Muscle of leg (tissue), 11 donors: ENCODE data around the gene ZNF436. TPM values are rescaled to one million over a fixed set of nuclear protein-coding genes. Genes with fewer than 3 reads are reported as not detected.

ENCODE experiments used
- DNase-seq: peaks from one replicate; pipeline ENCODE4 v3.0.0; 2013
- H3K27ac ChIP-seq: one replicate; pipeline ENCODE4 v1.5.1; 2013; ENCODE audit warnings: mild to moderate bottlenecking, low read length, control low read depth
- H3K27me3 ChIP-seq: one replicate; pipeline ENCODE4 v1.6.1; 2013; ENCODE audit warnings: low read length; ENCODE audit not compliant: control insufficient read depth, insufficient read depth
- H3K36me3 ChIP-seq: one replicate; pipeline ENCODE4 v1.6.1; 2013; ENCODE audit warnings: low read length; ENCODE audit not compliant: control insufficient read depth, insufficient read depth
- H3K4me1 ChIP-seq: one replicate; pipeline ENCODE4 v1.6.1; 2013; ENCODE audit warnings: low read length; ENCODE audit not compliant: control insufficient read depth, insufficient read depth
- H3K4me3 ChIP-seq: one replicate; pipeline ENCODE4 v1.5.1; 2013; ENCODE audit warnings: low read length, control low read depth
- H3K9me3 ChIP-seq: replicated peaks from 2 replicates; pipeline ENCODE4 v1.6.1; 2013; ENCODE audit warnings: low read depth, low read length; ENCODE audit not compliant: control insufficient read depth
- WGBS: methylation state at CpG from one replicate; pipeline ENCODE4 v1.1.5; 2013; ENCODE audit warnings: missing lambda C conversion rate; ENCODE audit not compliant: insufficient coverage; 5-methylcytosine and 5-hydroxymethylcytosine counted together
- polyA plus RNA-seq, 8 donors: library from polyadenylated mRNA; unstranded; fragments of 120-200 nt; gene quantifications; one replicate each; pipeline versions ENCODE4 v1.2.1 to v1.2.3, GENCODE V29; 2013; ENCODE audit warnings: inconsistent platforms in 1 of 8, low replicate concordance in 1 of 8; ENCODE audit not compliant: insufficient read length in 8 of 8, insufficient read depth in 1 of 8
- total RNA-seq: library from RNA; stranded (reverse); fragments of 120-200 nt; gene quantifications from one replicate; pipeline ENCODE4 v1.2.4, GENCODE V29; 2013

ZNF436 gene
- total and polyA plus RNA-seq, 9 donors, result 30.0 to 50.8 (median 39.5) TPM

DNA sequence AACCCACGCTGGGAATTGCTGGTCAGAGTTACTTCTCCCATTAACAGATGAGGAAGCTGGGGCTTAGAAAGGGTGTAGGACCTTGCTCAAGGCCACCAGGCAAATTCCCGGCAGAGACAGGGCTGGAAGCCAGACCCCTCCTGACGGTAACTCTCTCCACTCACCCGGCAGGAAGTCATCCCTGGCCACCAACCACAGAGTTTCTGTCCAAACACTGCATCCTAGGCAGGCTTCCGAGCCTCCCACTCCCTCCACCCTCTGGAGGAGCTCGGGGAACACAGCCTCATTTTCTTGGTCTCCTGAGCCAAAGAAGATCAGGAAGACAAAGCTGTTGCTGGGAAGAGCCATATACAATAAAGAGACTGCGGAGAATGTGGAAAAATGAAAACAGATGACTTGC lies 25.0 kb upstream of the ZNF436 start:
- 3% methylated on average over 3 of the region's 7 CpGs for WGBS
- H3K4me3 ChIP-seq, result no peak overlapping the region
- H3K27me3 ChIP-seq, result no peaks in the 10 kb centered on the region
- H3K4me1 ChIP-seq, result peaks cover 29% of the 10 kb centered on the region
- peaks cover 46% of the 10 kb centered on the region for H3K36me3 ChIP-seq
- DNase-seq, result peak; percentile 98
- H3K27ac ChIP-seq, result peak overlapping the region; percentile 96
- H3K9me3 ChIP-seq, result no peaks in the 10 kb centered on the region

DNA sequence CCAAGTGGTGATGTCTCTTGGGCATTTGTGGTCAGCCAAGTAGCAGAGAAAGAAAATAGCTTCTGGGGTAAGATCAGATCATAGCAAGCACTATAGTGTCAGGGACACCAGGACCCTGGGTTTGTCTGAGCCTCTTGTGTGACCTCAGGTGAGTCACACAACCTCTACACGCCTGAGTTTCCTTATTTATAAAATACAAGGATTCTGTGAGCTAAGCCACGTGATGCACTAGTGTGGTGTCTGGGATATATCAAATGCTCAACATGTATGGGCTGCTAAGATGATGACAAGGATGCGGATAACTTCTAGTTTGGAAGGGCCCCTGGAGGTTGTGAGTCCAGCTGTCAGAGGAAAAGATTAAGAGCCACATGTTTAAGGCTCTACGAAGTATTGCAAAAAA lies 24.5 kb upstream of the ZNF436 start:
- 20% methylated on average over 1 of the region's 4 CpGs for WGBS
- Histone ChIP-seq H3K27me3 (no peaks in the 10 kb centered on the region), H3K9me3 (no peaks in the 10 kb centered on the region), H3K36me3 (peaks cover 44% of the 10 kb centered on the region), H3K4me1 (peaks cover 29% of the 10 kb centered on the region), H3K27ac (peak overlapping the region; percentile 96), H3K4me3 (no peak overlapping the region)
- peak; percentile 93 for DNase-seq

DNA sequence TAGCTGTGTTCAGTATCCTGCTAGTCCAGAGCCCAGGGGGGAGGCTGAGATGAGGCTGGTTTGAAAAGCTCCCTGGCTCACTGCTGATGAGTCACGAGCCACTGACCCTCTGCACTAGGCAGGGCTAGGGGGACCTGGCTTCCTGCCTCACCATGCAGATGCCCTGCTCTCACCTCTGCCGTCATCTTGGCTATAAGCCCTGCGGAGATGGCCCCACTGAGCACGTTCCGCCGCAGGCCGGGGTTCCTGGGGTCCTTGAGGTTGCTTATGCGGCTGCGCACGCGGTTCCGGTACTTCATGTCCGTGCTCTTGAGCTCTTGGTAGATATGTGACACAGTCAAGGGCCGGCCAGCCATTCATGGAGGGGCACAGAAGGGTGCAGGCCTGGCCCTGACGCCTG lies 24.1 kb upstream of the ZNF436 start:
- H3K27ac ChIP-seq, result peak overlapping the region; percentile 96
- no peak for DNase-seq
- peaks cover 43% of the 10 kb centered on the region for H3K36me3 ChIP-seq
- no peaks in the 10 kb centered on the region for H3K27me3 ChIP-seq
- no peaks in the 10 kb centered on the region for H3K9me3 ChIP-seq
- H3K4me1 ChIP-seq, result peaks cover 27% of the 10 kb centered on the region
- H3K4me3 ChIP-seq, result no peak overlapping the region
- WGBS, result 80% methylated on average over 7 of the region's 15 CpGs

DNA sequence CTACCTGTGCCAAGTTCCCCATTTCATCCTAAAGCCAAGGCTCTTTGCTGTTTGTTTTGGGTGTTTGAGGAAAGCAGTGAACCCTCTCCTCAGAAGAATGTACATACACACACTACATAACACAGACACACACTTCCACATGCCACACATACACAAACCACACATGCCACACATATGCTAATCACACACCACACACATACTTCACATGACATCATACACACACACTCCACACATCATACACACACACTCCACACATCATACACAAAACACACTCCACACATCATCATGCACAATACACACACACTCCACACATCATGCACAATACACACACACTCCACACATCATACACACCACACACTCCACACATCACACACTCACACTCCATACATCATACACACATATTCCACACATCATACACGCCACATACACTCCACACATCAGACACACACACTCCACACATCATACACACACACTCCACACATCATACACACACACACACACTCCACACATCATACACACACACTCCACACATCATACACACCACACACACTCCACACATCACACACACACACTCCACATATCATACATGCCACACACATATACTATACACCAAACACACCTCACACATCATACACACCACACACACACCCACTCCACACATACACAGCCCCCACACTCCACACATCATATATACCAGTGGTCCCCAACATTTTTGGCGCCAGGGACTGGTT lies 22.7 kb upstream of the ZNF436 start:
- Histone ChIP-seq H3K4me3 (no peak overlapping the region), H3K36me3 (peaks cover 43% of the 10 kb centered on the region), H3K27me3 (no peaks in the 10 kb centered on the region), H3K27ac (no peak overlapping the region), H3K4me1 (peaks cover 23% of the 10 kb centered on the region), H3K9me3 (no peaks in the 10 kb centered on the region)
- no peak for DNase-seq
- 85% methylated on average over 1 of the region's 2 CpGs for WGBS

DNA sequence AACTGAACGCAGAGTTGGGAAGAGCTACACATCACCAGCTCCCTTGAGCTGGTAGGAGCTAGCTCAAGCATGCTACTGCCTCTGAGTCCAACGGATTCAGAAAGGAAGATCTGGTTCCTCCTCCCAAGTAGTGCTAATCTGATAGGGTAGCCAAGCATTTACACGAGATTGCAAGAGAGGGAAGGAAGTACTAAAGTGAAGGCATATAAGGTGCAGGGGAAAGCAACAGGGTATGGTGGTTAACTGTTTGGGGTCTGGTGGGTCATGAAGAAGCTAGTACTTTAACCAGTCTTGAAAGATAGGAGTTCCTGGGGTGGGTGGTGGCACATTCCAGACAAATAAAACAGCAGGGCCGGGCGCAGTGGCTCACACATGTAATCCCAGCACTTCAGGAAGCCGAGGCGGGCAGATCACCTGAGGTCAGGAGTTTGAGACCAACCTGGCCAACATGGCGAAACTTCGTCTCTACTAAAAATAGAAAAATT lies 20.2 kb upstream of the ZNF436 start:
- no peak overlapping the region for H3K4me3 ChIP-seq
- no peak for DNase-seq

DNA sequence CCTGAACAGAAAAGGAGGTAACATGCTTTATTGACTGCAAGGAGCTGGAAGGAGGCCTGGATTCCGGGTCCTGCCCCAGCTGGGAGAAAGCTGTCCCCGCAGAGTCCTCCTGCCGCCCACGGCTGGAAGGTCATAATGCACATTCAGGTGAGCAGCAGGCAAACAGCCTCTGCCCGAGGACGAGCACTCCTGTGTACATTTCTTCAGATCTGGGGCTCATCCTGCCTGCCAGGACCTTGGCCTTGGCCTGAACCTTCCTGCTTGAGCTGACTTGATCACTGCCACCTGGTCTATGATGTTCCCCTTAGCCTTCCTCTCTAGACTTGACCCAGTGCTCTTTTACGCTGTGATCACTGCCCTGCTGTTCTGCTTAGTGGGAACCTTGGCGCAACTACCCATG lies 17.9 kb upstream of the ZNF436 start:
- WGBS, result 65% methylated on average over 8 of the region's 8 CpGs
- no peak for DNase-seq
- Histone ChIP-seq H3K9me3 (no peaks in the 10 kb centered on the region), H3K36me3 (peaks cover 46% of the 10 kb centered on the region), H3K4me1 (peaks cover 13% of the 10 kb centered on the region), H3K27me3 (no peaks in the 10 kb centered on the region), H3K4me3 (no peak overlapping the region), H3K27ac (no peak overlapping the region)

More for the DNA sequence above, 20.2 kb upstream of the ZNF436 start:
- WGBS, result 83% methylated on average over 2 of the region's 9 CpGs
- no peaks in the 10 kb centered on the region for H3K27me3 ChIP-seq
- no peaks in the 10 kb centered on the region for H3K9me3 ChIP-seq
- peaks cover 17% of the 10 kb centered on the region for H3K4me1 ChIP-seq
- H3K27ac ChIP-seq, result no peak overlapping the region
- peaks cover 45% of the 10 kb centered on the region for H3K36me3 ChIP-seq

DNA sequence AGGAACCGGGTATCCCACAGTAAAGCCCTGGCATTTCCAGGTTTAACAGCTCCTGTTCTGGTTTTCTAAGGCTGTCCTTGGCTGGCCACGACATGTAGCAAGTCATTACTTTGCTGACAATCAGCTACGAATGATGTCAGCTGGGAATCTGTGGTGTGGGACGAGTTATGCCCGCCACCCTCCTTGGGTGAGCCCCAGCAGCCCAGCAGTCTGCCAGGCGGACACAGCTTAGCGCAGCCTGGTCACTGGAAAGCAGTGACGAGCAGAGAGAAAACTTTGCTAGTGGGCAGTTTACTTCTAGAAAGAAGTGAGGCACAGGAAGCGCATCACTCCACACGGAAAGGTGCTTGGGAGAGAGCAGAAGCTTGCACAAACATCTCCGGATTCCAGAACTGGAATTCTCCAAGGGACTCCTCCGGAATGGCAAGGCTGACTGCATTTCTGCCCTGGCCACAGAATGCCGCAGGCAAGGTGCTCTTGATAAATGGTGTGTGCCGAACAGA lies 15.5 kb upstream of the ZNF436 start:
- Histone ChIP-seq H3K27me3 (no peaks in the 10 kb centered on the region), H3K4me3 (no peak overlapping the region), H3K27ac (peak overlapping the region; percentile 21), H3K36me3 (peaks cover 52% of the 10 kb centered on the region), H3K4me1 (peaks cover 16% of the 10 kb centered on the region), H3K9me3 (no peaks in the 10 kb centered on the region)
- DNase-seq, result no peak
- WGBS, result 76% methylated on average over 13 of the region's 14 CpGs

DNA sequence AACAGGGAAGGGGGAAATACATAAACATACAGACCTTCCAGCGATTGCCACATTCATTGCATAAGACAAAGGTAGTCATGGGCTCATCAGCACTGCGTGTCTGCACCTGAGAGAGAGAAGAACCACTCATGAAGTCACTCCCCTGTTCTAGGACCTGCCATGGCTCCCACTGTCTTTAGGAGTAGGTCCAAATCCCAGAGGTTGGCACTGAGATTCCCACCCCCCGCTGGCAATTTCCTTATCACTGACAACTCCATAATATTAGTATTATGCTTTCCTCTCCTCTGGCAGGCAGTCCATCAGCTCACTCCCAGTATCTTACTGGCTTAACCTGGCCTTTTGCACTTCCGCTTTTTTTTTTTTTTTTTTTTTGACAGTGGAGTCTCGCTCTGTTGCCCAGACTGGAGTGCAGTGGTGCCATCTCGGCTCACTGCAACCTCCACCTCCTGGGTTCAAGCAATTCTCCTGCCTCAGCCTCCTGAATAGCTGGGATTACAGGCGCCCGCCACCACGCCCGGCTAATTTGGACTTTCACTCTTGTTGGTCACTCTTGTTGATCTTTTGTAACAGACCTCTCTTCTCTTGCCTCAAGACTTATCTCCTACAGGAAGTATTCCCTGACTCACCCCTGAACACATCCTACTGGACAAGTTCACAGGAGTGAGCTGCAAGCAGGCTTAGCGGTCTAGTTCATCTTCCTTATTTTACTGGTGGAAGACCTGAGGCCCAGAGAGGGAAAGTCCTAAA lies 14.8 kb upstream of the ZNF436 start:
- Histone ChIP-seq H3K36me3 (peaks cover 52% of the 10 kb centered on the region), H3K27ac (peak overlapping the region; percentile 21), H3K9me3 (no peaks in the 10 kb centered on the region), H3K4me3 (no peak overlapping the region), H3K4me1 (peaks cover 19% of the 10 kb centered on the region), H3K27me3 (no peaks in the 10 kb centered on the region)
- WGBS, result 92% methylated on average over 7 of the region's 11 CpGs
- DNase-seq, result no peak

DNA sequence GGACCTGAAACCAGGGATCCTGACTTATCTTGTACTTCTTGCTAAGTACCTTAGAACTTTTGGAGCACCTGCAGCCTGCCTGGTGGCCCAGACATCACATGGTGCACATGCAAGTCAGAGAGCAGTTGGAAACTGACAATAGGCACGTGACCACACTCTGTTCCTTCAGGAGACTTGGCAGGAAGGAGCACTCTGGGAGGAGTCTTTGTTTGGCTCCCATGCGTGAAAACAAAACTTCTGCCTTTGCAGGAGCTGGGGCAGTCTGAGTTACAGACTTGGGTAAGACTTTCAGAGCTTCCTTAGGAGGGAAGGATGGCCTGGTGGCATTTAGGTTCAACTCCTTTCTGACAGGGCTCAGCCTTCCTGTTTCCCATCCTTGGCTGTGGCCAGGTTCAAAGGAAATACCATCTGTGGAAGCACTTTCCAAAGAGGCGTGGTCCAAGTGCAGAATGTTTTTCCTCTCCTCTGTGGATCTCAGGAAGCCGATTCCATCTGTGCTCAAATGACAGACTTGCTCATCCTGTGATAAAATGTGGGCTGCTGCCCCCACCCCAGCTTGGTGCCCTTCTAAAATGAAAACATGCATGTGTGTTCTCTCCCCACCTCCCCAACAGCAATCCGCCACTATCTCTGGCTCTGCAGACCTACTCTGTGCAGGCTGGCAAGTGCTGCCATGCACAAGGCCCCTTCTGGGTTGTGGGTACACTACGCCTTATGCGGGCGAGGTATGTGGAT lies 14.1 kb upstream of the ZNF436 start:
- no peaks in the 10 kb centered on the region for H3K9me3 ChIP-seq
- H3K4me1 ChIP-seq, result peaks cover 19% of the 10 kb centered on the region
- no peaks in the 10 kb centered on the region for H3K27me3 ChIP-seq
- H3K4me3 ChIP-seq, result no peak overlapping the region
- 11% methylated on average over 4 of the region's 8 CpGs for WGBS
- H3K27ac ChIP-seq, result peak overlapping the region; percentile 38
- DNase-seq, result peak; percentile 88
- H3K36me3 ChIP-seq, result peaks cover 52% of the 10 kb centered on the region
